MM.1S (cell line): ENCODE results near the gene EDAR.

ENCODE experiments used
- EZH2 ChIP-seq: fragments of 300-600 bp; sonication (generic); optimal IDR thresholded peaks from 2 replicates; pipeline ENCODE3; 2017; ENCODE audit warnings: low read depth, mild to moderate bottlenecking, antibody characterized with exemption, low read length, mixed read lengths
- EZH2phosphoT487 ChIP-seq: fragments of 300-600 bp; sonication (generic); IDR thresholded peaks from 2 replicates; pipeline ENCODE4 v1.6.1; 2018; ENCODE audit warnings: antibody characterized with exemption, low read length
- TF ChIP-seq, protein P1 (sequence below): fragments of 300-600 bp; sonication (generic); IDR thresholded peaks from 2 replicates; pipeline ENCODE4 v1.5.1; 2016; ENCODE audit warnings: antibody characterized with exemption, low read length, mixed read lengths

DNA sequence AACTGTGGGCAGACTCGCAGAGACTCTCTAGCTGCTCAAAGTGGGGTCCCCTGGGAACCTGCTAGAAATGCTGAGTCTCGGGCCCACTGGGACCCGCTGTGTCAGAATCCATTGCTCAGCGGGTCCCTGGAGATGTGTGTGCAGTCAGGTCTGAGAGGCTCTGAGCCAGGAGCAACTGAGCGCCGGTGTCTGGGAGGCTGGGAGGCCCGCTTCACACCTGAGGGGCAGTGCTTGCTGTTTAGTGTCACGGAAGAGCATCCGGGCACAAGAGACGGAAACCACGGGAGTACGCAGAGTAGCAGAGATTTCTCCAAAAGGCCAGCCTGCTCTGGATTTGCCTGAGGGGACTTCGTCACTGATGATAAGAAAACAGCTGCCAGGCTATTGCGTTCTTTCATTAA lies 70.1 kb downstream of the EDAR start:
- TF ChIP-seq, protein P1, sequence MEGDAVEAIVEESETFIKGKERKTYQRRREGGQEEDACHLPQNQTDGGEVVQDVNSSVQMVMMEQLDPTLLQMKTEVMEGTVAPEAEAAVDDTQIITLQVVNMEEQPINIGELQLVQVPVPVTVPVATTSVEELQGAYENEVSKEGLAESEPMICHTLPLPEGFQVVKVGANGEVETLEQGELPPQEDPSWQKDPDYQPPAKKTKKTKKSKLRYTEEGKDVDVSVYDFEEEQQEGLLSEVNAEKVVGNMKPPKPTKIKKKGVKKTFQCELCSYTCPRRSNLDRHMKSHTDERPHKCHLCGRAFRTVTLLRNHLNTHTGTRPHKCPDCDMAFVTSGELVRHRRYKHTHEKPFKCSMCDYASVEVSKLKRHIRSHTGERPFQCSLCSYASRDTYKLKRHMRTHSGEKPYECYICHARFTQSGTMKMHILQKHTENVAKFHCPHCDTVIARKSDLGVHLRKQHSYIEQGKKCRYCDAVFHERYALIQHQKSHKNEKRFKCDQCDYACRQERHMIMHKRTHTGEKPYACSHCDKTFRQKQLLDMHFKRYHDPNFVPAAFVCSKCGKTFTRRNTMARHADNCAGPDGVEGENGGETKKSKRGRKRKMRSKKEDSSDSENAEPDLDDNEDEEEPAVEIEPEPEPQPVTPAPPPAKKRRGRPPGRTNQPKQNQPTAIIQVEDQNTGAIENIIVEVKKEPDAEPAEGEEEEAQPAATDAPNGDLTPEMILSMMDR = no peak
- no peak for TF ChIP-seq EZH2
- TF ChIP-seq EZH2phosphoT487 = no peak
